Measurements from ENCODE around the gene KRTAP7-1. TPM values are rescaled to one million over a fixed set of nuclear protein-coding genes. Genes with fewer than 3 reads are reported as not detected.

KRTAP7-1 gene
- total and polyA plus RNA-seq, 9 of the 15 experiments (the other 6 are each of a cell fraction or from before 2014, with no cell fraction given) = not detected

DNA sequence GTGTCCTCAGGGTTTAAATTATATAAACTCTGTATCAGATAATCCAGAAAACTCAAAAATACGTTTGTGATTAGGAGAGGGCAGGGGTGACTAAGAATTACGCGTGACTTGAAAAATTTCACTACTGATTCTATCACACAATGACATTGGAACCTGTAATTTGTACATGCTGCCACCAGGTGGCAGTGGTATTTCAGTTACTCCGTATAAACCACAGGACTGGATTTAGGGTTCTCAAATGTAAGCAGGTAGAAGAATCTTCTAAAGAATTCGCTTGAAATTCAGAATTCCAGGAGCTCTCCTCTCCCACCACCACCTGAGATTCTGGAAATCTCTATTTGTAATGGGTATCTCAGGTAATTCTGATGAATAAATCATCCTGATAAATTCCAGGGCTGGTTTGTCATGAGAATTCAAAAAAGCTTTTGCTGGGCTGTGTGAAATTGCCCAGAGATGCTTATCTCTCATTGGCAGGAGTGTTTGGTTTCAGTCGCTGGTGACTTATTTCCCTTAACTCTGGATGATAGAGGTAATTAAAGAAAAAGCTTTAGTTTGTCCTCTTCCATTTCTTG is 1.7 kb upstream of the KRTAP7-1 start:
- ChIA-PET POLR2A (no interaction called here), CTCF (ENCODE audit: low intra/inter-chr PET ratio) (no interaction called here)
- WGBS (ENCODE audit: insufficient coverage, low coverage, missing lambda C conversion rate) = 10% methylated on average over 6 of the region's 6 CpGs
- Histone ChIP-seq H4K20me1 (replicated peaks; ENCODE audit: control insufficient read depth, insufficient read depth, low read length) (no peaks in the 10 kb centered on the region), H3K4me1 (replicated peaks in 1 of 2; ENCODE audit: control insufficient read depth in 2 of 2, insufficient read depth in 2 of 2, low read length in 2 of 2) (no peaks in the 10 kb centered on the region), H3K27ac (ENCODE audit: extremely low read depth, low read depth, low read length) (no peak overlapping the region), H3K27me3 (ENCODE audit: control insufficient read depth in 2 of 2, insufficient read depth in 2 of 2, low read length in 2 of 2) (no peaks in the 10 kb centered on the region), H3K9me1 (ENCODE audit: control insufficient read depth, insufficient read depth, low read length) (no peaks in the 10 kb centered on the region), H3K4me2 (ENCODE audit: insufficient read depth, low read length) (no peak overlapping the region), H3K79me2 (ENCODE audit: control insufficient read depth, insufficient read depth, low read length) (no peaks in the 10 kb centered on the region), H2AFZ (ENCODE audit: low read depth, low read length) (no peak overlapping the region), H3K9me3 (replicated peaks; ENCODE audit: control insufficient read depth, insufficient read depth, low read depth, low read length) (no peaks in the 10 kb centered on the region), H3K9ac (ENCODE audit: insufficient read depth in 1 of 2, low read depth in 2 of 2, low read length in 2 of 2) (no peak overlapping the region), H3K4me3 (no peak overlapping the region), H3K36me3 (ENCODE audit: control insufficient read depth, insufficient read depth, low read length) (no peaks in the 10 kb centered on the region)
- in situ Hi-C loops (cut with MboI) = no loop called here
- DNase-seq (ENCODE audit: extremely low read depth in 1 of 4, low spot score in 3 of 4) (peak; percentile 35 to 62 (median 56)), FAIRE-seq (peak; percentile 65), ATAC-seq (0 out of 3 replicates have a peak, but pooled peaks have one; percentile 47)
- BruUV-seq (replicated peaks) = no TSS peak
- intact Hi-C loops (cut with micrococcal nuclease) = loop anchor here (1.0 to 10.0 kb wide), 2 partner anchors 255 to 774 kb away; no protein-coding TSS in a partner anchor
- TF ChIP-seq RBM39 (optimal IDR thresholded peaks at IDR 0.05; ENCODE audit: low read depth, low read length) (no peak), PHB (CRISPR knock-in tag; IDR thresholded peaks at IDR 0.05) (no peak), RAD21 (CRISPR knock-in tag; conservative IDR thresholded peaks at IDR 0.05 in 1 of 2, IDR thresholded peaks at IDR 0.05 in 1 of 2) (peak; percentile 26 to 60; a peak in 3 of 4 replicates), CTCF (IDR thresholded peaks at IDR 0.05 in 2 of 3, conservative IDR thresholded peaks at IDR 0.05 in 1 of 3; ENCODE audit: insufficient read depth in 2 of 3, low read depth in 1 of 3, low read length in 3 of 3) (peak; percentile 41 to 71 (median 62)), RCOR1 (IDR thresholded peaks at IDR 0.05; ENCODE audit: borderline replicate concordance in 1 of 2, low read depth in 2 of 2, low read length in 2 of 2) (no peak), MAZ (CRISPR knock-in tag; conservative IDR thresholded peaks at IDR 0.05 in 1 of 2, IDR thresholded peaks at IDR 0.05 in 1 of 2) (no peak), RBFOX2 (IDR thresholded peaks at IDR 0.05; ENCODE audit: low read depth, low read length) (no peak), JUNB (CRISPR knock-in tag; conservative IDR thresholded peaks at IDR 0.05) (no peak)
- TF ChIP-seq, protein P1, sequence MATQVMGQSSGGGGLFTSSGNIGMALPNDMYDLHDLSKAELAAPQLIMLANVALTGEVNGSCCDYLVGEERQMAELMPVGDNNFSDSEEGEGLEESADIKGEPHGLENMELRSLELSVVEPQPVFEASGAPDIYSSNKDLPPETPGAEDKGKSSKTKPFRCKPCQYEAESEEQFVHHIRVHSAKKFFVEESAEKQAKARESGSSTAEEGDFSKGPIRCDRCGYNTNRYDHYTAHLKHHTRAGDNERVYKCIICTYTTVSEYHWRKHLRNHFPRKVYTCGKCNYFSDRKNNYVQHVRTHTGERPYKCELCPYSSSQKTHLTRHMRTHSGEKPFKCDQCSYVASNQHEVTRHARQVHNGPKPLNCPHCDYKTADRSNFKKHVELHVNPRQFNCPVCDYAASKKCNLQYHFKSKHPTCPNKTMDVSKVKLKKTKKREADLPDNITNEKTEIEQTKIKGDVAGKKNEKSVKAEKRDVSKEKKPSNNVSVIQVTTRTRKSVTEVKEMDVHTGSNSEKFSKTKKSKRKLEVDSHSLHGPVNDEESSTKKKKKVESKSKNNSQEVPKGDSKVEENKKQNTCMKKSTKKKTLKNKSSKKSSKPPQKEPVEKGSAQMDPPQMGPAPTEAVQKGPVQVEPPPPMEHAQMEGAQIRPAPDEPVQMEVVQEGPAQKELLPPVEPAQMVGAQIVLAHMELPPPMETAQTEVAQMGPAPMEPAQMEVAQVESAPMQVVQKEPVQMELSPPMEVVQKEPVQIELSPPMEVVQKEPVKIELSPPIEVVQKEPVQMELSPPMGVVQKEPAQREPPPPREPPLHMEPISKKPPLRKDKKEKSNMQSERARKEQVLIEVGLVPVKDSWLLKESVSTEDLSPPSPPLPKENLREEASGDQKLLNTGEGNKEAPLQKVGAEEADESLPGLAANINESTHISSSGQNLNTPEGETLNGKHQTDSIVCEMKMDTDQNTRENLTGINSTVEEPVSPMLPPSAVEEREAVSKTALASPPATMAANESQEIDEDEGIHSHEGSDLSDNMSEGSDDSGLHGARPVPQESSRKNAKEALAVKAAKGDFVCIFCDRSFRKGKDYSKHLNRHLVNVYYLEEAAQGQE (IDR thresholded peaks at IDR 0.05; ENCODE audit: borderline replicate concordance) = peak; percentile 29; the same call in 1 of the 2 replicates
- TF ChIP-seq, protein P1 (CRISPR knock-in tag; IDR thresholded peaks at IDR 0.05; ENCODE audit: low read depth) = no peak

All from K562 (cell line).